GM12872 (cell line): ENCODE measurements around the gene LSM14A.

Experiments used
- TF ChIP-seq, protein P1 (sequence below): IDR thresholded peaks from 3 replicates; pipeline ENCODE4 v1.5.1; 2011; ENCODE audit warnings: low read depth, mild to moderate bottlenecking, low read length, moderate library complexity; ENCODE audit not compliant: insufficient read depth

The LSM14A gene

DNA sequence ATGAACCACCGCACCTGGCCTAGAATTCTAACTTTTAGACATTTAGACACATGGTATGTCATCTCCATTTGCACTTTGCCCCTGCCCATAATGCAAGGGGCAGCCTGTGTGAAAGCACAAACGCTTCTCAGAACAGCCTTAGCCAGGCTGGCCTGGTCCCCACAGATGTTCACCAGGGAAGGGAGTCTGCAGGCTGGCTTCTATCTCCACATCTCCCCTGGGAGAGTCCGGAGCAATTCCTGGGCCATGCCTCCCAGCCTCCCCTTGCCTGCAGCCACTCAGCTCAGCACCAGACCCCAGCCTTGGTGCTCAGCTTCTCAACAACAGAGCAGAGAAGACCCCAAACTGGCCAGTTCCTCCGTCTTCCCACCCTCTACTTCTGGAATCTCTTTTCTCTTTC is 21.7 kb upstream of the LSM14A start:
- TF ChIP-seq, protein P1, sequence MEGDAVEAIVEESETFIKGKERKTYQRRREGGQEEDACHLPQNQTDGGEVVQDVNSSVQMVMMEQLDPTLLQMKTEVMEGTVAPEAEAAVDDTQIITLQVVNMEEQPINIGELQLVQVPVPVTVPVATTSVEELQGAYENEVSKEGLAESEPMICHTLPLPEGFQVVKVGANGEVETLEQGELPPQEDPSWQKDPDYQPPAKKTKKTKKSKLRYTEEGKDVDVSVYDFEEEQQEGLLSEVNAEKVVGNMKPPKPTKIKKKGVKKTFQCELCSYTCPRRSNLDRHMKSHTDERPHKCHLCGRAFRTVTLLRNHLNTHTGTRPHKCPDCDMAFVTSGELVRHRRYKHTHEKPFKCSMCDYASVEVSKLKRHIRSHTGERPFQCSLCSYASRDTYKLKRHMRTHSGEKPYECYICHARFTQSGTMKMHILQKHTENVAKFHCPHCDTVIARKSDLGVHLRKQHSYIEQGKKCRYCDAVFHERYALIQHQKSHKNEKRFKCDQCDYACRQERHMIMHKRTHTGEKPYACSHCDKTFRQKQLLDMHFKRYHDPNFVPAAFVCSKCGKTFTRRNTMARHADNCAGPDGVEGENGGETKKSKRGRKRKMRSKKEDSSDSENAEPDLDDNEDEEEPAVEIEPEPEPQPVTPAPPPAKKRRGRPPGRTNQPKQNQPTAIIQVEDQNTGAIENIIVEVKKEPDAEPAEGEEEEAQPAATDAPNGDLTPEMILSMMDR, result no peak

DNA sequence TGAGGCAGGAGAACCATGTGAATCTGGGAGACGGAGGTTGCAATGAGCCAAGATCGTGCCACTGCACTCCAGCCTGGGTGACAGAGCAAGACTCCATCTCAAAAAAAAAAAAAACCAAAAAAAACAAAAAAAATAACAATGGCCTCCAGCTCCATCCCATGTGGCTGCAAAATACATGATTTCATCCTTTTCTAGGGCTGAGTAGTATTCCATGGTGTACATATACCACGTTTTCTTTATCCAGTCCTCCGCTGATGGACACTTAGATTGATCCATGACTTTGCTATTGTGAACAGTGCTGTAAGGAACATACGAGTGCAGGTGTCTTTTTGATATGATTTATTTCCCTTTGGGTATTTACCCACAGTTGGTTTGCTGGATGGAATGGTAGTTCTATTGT is 20.9 kb upstream of the LSM14A start:
- TF ChIP-seq, protein P1, result no peak

DNA sequence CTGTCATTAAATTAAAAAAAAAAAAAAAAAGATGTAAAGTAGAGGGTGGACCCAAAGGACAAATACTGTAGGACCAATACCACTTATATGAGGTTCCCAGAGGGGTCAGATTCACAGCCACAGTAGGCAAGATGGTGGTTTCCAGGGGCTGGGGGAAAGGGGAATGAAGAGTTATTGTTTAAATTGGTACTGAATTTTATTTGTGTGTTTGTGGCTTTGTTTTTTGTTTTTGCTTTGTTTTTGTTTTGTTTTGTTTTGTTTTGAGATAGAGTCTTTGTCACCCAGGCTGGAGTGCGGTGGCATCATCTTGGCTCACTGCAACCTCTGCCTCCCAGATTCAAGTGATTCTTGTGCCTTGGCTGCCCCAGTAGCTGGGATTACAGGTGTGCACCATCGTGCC is 17.9 kb upstream of the LSM14A start:
- TF ChIP-seq, protein P1, result no peak

DNA sequence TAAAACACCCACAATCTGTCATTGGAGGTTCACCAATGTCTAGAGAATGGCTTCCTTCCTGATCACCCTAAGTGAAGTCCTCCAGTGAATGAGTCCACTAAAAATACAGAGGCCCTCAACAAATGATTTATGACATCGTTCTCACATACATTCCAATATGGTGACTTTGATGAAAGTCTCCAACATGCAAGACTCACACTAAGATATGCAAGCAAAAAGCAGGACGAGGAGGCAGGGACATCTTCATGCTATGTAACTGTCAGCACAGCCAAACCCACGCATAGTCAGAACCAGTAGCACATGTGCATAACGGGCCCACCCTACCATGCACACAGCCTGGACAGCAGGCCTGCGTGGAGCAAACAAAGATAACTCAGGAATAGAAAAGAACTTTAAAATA is 16.6 kb upstream of the LSM14A start:
- TF ChIP-seq, protein P1, result no peak

DNA sequence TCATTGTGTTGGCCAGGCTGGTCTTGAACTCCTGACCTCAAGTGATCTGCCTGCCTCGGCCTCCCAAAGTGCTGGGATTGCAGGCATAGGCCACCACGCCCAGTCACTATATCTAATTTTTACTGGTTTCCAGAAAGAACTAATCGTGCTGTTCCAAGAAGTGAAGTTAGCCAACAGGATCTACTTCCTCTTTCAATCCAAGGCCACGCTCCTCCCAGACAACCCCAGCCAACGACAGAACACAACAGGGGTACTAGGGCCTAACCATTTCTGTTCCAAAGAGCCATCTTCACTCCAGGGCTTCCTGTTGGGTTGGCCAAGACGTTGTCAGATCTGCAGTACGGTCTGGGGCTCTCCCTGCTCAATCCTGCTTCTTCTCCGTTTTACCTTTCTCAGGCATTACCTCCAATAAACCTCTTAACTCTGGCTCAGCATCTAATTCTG is 7.0 kb upstream of the LSM14A start:
- TF ChIP-seq, protein P1, result no peak

DNA sequence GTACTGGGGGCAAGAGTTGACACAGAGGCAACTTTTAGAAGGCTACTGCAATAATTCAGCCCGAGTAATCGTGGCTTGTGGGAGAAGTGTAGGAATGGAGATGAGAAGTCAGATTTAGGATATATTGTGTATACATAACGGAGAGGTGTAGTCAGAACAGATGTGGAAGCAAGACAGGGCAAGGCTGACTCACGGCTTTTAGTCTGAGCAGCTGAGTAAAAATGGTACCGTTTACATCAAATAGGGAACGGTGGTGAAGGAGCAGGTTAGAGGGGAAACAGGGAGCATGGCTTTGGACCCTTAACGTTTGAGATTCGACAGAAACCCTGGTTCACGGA is 796 bp upstream of the LSM14A start:
- TF ChIP-seq, protein P1, result no peak

DNA sequence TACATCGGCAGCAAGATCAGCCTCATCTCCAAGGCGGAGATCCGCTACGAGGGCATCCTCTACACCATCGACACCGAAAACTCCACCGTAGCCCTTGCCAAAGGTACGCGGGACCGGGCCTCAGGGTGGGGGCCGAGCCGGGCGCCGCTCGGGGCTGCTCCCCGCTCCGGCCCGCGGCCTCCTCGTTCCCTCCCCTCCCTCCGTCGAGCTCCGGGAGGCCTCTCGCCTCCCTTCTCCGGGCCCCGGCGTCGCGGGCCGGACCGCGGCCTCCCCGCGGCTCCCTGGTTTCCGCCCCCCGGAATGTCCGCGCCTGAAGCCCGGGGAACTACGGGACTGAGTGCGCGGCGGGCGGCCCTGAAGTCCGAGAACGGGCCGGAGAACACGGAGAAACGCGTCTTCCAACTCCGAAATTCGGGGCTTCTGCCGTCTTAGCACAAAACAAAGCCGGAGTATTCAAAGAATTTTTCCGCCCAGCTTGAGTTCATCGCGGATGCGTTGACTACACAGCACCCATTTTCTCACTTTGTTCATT is 423 bp downstream of the LSM14A start:
- TF ChIP-seq, protein P1, result no peak

DNA sequence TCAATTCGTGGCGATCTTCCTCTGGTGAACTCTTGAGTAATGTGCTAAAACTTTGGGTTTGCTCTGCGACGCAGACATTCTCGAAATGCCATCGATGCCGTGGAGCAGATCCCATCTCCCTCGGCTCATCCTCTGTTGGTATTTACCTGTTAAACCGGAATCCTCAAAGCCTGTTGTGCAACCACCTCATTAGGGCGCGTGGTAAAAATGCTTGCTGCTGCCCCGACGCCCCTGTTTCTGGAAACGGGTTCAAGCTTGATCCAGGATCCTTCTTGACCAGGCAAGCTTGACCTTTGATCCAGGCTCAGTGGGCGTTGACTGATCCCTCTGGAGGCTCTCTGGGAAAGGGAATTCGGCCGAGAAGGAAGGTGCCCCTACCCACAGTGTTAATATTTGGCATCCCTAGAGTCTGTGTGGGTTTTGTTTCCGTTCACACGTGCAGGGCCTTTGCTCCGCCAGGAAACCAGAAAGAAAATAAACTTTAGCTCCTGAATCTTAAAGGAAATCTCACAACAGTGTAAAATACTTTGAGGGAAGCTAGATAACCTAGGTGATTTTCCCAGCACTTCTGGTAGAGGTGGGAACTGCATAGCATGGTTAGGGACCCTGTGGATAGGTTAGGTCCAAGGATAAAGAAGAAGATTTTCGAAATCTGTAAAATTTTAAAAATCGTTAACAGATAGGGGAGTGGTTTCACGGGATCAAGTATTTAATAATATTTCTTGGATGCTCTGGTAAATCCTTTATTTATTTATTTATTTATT is 1.1 kb downstream of the LSM14A start:
- TF ChIP-seq, protein P1, result no peak
